Sigmoid colon (tissue), 4 donors: ENCODE data around the gene RPP30.

ENCODE experiments used
- CTCF ChIP-seq, 4 experiments: fragments of 450-650 bp in 3 of 4; fragments of 200-600 bp in 1 of 4; IDR thresholded peaks; one replicate each; pipeline ENCODE4 v1.5.1; 2016 to 2019; ENCODE audit warnings: antibody characterized with exemption in 4 of 4, mild to moderate bottlenecking in 3 of 4, moderate library complexity in 2 of 4
- EP300 ChIP-seq, 4 donors: sonication (generic); formaldehyde crosslinking; IDR thresholded peaks; one replicate each; pipeline ENCODE4 v1.6.1; 2017; ENCODE audit warnings: antibody characterized with exemption in 4 of 4
- POLR2A ChIP-seq, 2 donors: fragments of 450-650 bp; IDR thresholded peaks; one replicate each; pipeline ENCODE4 v1.6.1; 2016; ENCODE audit warnings: antibody characterized with exemption in 2 of 2, mild to moderate bottlenecking in 2 of 2, moderate library complexity in 2 of 2

GRCh38 chr10:90937645-90938258 is 66.0 kb downstream of the RPP30 start:
- TF ChIP-seq CTCF (IDR thresholded peaks at IDR 0.05) (no peak), POLR2A (IDR thresholded peaks at IDR 0.05) (no peak), EP300 (IDR thresholded peaks at IDR 0.05) (no peak)
